CD4-positive, alpha-beta T cell treated with Interleukin-2 at 100 ng/mL for 4 hours (primary cell): ENCODE results near the gene LDLRAP1.

Source experiments
- DNase-seq: peaks from one replicate; pipeline ENCODE4 v3.0.0-alpha.2; 2020; ENCODE audit warnings: low spot score

LDLRAP1 gene

GRCh38 chr1:25609921-25610320 is 66.5 kb downstream of the LDLRAP1 start:
- no peak for DNase-seq

- peak; percentile 32 for DNase-seq
These were observed 67.6 kb downstream of the LDLRAP1 start for GRCh38 chr1:25610822-25611630.

- no peak for DNase-seq
These were observed 68.4 kb downstream of the LDLRAP1 start for GRCh38 chr1:25611843-25612242.

- DNase-seq: no peak
These were observed 69.0 kb downstream of the LDLRAP1 start for GRCh38 chr1:25612421-25612820.

GRCh38 chr1:25613091-25613490 is 69.7 kb downstream of the LDLRAP1 start:
- no peak for DNase-seq

- no peak for DNase-seq
These were observed 71.2 kb downstream of the LDLRAP1 start for GRCh38 chr1:25614501-25615171.

GRCh38 chr1:25615172-25615541 is 71.8 kb downstream of the LDLRAP1 start:
- DNase-seq: no peak

- DNase-seq: no peak
These were observed 72.2 kb downstream of the LDLRAP1 start for GRCh38 chr1:25615563-25616094.

GRCh38 chr1:25616095-25616986 is 72.9 kb downstream of the LDLRAP1 start, which contains the start of gene MAN1C1:
Gene MAN1C1, plus strand, starts transcription at chr1:25616791. Its CDS starts 1,007 bp downstream, at chr1:25617798.
- DNase-seq: peak; percentile 88

GRCh38 chr1:25616987-25617624 is 73.7 kb downstream of the LDLRAP1 start:
- peak; percentile 33 for DNase-seq

GRCh38 chr1:25617625-25618432 is 74.4 kb downstream of the LDLRAP1 start:
- no peak for DNase-seq

GRCh38 chr1:25618433-25618808 is 75.0 kb downstream of the LDLRAP1 start:
- no peak for DNase-seq
